Retinal pigment epithelial cell (primary cell): ENCODE measurements around the gene RBP2.
"Not testable (repeated sequence)": the region's sequence is repeated elsewhere in the genome, so short reads cannot be mapped to it uniquely, and the experiment has no call there.

Experiments
- DNase-seq: peaks from one replicate; pipeline ENCODE4 v3.0.0-alpha.2; 2010; ENCODE audit warnings: low read depth
- H3K4me3 ChIP-seq: 2 replicates; pipeline ENCODE4 v1.5.1; 2011; ENCODE audit warnings: mild to moderate bottlenecking, low read length, control low read depth, moderate library complexity
- CTCF ChIP-seq: conservative IDR thresholded peaks from 2 replicates; pipeline ENCODE4 v1.5.1; 2011; ENCODE audit warnings: low read depth, low read length, control low read depth, inconsistent platforms

The RBP2 gene

GRCh38 chr3:139423232-139423631, 53.1 kb downstream of the RBP2 start:
- no peak for DNase-seq
- no peak for TF ChIP-seq CTCF

GRCh38 chr3:139421460-139421859, 54.9 kb downstream of the RBP2 start:
- DNase-seq: no peak
- H3K4me3 ChIP-seq: no peak overlapping the region
- no peak for TF ChIP-seq CTCF

More at GRCh38 chr3:139423232-139423631, 53.1 kb downstream of the RBP2 start:
- no peak overlapping the region for H3K4me3 ChIP-seq

GRCh38 chr3:139421040-139421439, 55.3 kb downstream of the RBP2 start:
- TF ChIP-seq CTCF: no peak
- DNase-seq: no peak
- no peak overlapping the region for H3K4me3 ChIP-seq

- H3K4me3 ChIP-seq: no peak overlapping the region
- TF ChIP-seq CTCF: no peak
- no peak for DNase-seq
These were observed 58.2 kb downstream of the RBP2 start for GRCh38 chr3:139418144-139418543.

GRCh38 chr3:139416275-139416674, 60.0 kb downstream of the RBP2 start:
- TF ChIP-seq CTCF: no peak
- no peak overlapping the region for H3K4me3 ChIP-seq
- no peak for DNase-seq

- H3K4me3 ChIP-seq: no peak overlapping the region
- no peak for DNase-seq
- no peak for TF ChIP-seq CTCF
These were observed 61.6 kb downstream of the RBP2 start for GRCh38 chr3:139414608-139415224.

- DNase-seq, H3K4me3 ChIP-seq: not testable (repeated sequence)
These were observed 63.4 kb downstream of the RBP2 start for GRCh38 chr3:139412891-139413290.
